ENCODE results near the gene NANP.
"Not testable (repeated sequence)": the region's sequence is repeated elsewhere in the genome, so short reads cannot be mapped to it uniquely, and the experiment has no call there.

NANP gene

DNA sequence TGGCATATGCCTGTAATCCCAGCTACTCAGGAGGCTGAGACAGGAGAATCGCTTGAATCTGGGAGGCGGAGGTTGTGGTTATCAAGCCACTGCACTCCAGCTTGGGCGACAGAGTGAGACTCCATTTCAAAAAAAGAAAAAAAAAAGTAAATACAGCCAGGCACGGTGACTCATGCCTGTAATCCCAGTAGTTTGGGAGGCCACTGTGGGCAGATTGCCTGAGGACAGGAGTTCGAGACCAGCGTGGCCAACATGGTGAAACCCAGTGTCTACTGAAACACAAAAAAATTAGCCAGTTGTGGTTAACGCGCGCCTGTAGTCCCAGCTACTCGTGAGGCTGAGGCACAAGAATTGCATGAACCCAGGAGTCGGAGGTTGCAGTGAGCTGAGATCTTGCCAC is 36.9 kb downstream of the NANP start:
- WGBS, result 90% methylated on average over 11 of the region's 11 CpGs
- H3K27me3 ChIP-seq (ENCODE audit: insufficient read depth, low read length), result no peaks in the 10 kb centered on the region
- H3K27ac ChIP-seq (ENCODE audit: low read depth, low read length), result no peak overlapping the region
- H3K9me3 ChIP-seq (ENCODE audit: insufficient read depth, low read depth, low read length), result no peaks in the 10 kb centered on the region
- no peaks in the 10 kb centered on the region for H3K4me1 ChIP-seq (ENCODE audit: insufficient read depth, low read length)
- H3K36me3 ChIP-seq (ENCODE audit: insufficient read depth, low read length), result no peaks in the 10 kb centered on the region
- H3K9ac ChIP-seq (ENCODE audit: low read depth, low read length), result no peak overlapping the region
- H3K4me3 ChIP-seq (ENCODE audit: low read length), result no peak overlapping the region

DNA sequence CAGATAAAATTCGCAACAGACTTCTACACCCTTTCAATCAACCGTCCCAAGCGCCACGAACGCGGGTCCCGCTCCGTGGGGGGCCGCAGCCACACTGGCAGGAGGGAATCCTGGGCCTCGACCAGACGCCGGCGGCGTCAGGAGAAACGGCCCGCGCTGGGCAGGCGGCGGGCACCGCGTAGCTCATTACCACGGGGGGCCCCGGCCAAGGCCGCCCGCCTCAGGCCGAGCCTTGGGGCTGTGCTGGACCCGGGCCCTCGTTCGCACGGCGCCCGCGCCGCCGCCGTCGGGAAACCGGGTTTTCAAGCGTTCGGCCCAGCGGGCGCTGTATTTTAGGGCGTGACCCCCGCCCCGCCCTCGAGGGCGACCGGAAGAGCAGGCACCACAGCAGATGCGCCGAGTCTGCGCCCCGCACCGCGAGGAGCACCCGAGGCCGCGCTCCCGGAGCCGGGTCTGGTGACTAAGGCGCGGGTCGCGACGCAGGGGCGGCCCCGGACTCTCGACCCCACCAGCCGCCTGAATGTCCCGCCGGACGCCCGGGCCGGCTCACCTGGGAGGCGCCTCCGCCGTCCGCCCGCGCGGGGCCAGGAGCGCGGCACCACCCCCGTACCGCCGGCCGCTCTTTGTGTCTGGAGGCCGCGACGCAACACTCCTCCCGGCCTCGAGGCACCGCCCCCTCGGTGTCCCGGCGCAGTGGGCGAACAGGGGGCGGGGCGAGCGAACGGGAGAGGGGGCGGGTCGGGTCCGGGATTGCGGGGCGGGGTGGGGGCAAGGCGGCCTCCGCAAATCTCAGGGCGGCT is 38.7 kb downstream of the NANP start, which contains the start of gene NINL:
NINL (minus strand) TSS at position 627 of the 800 bp plus-strand sequence. CDS start 58,944 bp downstream, outside the sequence.
- no peaks in the 10 kb centered on the region for H3K27me3 ChIP-seq (ENCODE audit: insufficient read depth, low read length)
- WGBS, result under 1% methylated on average over 108 of the region's 108 CpGs
- peak within 1 kb of the TSS; percentile 94 for H3K27ac ChIP-seq (ENCODE audit: low read depth, low read length)
- no peaks in the 10 kb centered on the region for H3K4me1 ChIP-seq (ENCODE audit: insufficient read depth, low read length)
- H3K4me3 ChIP-seq (ENCODE audit: low read length), result peak within 1 kb of the TSS; percentile 74
- peaks cover 8% of the 10 kb centered on the region; the same call in 1 of the 2 replicates for H3K36me3 ChIP-seq (ENCODE audit: insufficient read depth, low read length)
- H3K9ac ChIP-seq (ENCODE audit: low read depth, low read length), result peak within 1 kb of the TSS; percentile 87
- no peaks in the 10 kb centered on the region for H3K9me3 ChIP-seq (ENCODE audit: insufficient read depth, low read depth, low read length)

DNA sequence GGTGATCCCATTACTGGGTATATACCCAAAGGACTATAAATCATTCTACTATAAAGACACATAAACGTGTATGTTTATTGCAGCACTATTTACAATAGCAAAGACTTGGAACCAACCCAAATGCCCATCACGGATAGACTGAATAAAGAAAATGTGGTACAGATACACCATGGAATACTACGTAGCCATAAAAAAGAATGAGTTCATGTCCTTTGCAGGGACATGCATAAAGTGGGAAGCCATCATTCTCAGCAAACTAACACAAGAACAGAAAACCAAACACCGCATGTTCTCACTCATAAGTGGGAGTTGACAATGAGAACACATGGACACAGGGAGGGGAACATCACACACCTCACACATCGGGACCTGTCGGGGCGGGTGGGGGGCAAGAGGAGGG is 40.2 kb downstream of the NANP start:
- H3K9me3 ChIP-seq (ENCODE audit: insufficient read depth, low read depth, low read length); H3K27me3 ChIP-seq (ENCODE audit: insufficient read depth, low read length); H3K27ac ChIP-seq (ENCODE audit: low read depth, low read length); H3K9ac ChIP-seq (ENCODE audit: low read depth, low read length); H3K4me3 ChIP-seq (ENCODE audit: low read length): not testable (repeated sequence)
- H3K4me1 ChIP-seq (ENCODE audit: insufficient read depth, low read length), result peaks cover 11% of the 10 kb centered on the region; the same call in 1 of the 2 replicates
- 96% methylated on average over 4 of the region's 7 CpGs for WGBS
- peaks cover 13% of the 10 kb centered on the region; the same call in 1 of the 2 replicates for H3K36me3 ChIP-seq (ENCODE audit: insufficient read depth, low read length)

DNA sequence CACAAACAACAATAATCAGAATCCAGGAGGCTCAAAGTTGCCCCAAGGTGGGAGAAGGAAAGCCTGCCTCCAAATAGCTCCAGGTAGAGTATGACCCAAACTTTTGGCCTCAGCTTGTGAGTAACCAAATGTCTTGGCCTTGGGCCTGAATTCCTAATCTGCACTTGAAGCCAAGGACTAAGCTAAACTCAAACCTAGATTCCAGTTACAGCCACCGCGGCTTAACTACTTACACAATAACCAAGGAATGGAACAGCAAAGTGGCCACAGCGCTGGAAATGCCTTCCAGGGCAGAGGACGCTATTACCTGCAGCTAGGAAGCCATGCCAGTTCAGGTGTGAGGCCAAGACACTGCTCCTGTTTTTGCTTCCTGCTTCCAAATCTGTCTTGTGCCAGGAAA is 43.1 kb downstream of the NANP start:
- no peak overlapping the region for H3K27ac ChIP-seq (ENCODE audit: low read depth, low read length)
- H3K4me3 ChIP-seq (ENCODE audit: low read length), result no peak overlapping the region
- peaks cover 11% of the 10 kb centered on the region; the same call in 1 of the 2 replicates for H3K4me1 ChIP-seq (ENCODE audit: insufficient read depth, low read length)
- no peak overlapping the region for H3K9ac ChIP-seq (ENCODE audit: low read depth, low read length)
- H3K27me3 ChIP-seq (ENCODE audit: insufficient read depth, low read length), result no peaks in the 10 kb centered on the region
- WGBS, result 85% methylated on average over 4 of the region's 4 CpGs
- H3K9me3 ChIP-seq (ENCODE audit: insufficient read depth, low read depth, low read length), result no peaks in the 10 kb centered on the region
- peaks cover 13% of the 10 kb centered on the region; the same call in 1 of the 2 replicates for H3K36me3 ChIP-seq (ENCODE audit: insufficient read depth, low read length)

DNA sequence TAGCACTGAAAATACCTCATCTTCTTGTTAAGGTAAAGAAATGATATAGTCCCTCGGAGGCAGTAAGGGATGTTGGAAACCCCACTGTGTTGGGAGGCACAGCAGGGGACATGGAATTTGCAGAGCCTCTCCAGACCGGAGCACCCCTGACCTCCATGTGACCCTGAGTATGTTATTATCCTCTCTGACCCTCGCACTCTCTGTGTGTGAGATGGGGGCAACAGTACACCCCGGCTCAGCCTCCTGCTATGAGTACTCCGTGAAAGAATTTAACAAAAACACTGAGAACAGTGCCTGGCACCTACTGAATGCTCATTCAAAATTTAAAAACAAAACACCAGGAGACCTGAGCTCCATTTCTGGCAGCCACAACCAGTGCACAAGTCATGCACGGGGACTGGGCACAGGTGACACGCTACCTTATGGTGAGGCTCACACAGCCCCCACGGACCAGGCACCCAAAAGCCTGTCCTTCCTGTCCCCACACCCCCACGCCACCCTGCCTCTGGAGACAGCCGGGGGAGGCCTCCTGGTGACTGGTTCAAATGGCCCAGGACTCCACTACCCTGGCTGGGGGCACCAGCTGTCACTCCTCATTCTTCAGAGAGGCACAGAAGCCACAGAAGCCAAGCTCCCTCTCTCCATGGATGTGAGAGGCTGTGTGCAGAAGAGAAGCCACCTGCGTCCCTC is 44.6 kb downstream of the NANP start:
- Histone ChIP-seq H3K27ac (ENCODE audit: low read depth, low read length) (no peak overlapping the region), H3K36me3 (ENCODE audit: insufficient read depth, low read length) (peaks cover 13% of the 10 kb centered on the region; the same call in 1 of the 2 replicates), H3K4me3 (ENCODE audit: low read length) (no peak overlapping the region), H3K9ac (ENCODE audit: low read depth, low read length) (no peak overlapping the region), H3K27me3 (ENCODE audit: insufficient read depth, low read length) (no peaks in the 10 kb centered on the region), H3K9me3 (ENCODE audit: insufficient read depth, low read depth, low read length) (no peaks in the 10 kb centered on the region), H3K4me1 (ENCODE audit: insufficient read depth, low read length) (peaks cover 11% of the 10 kb centered on the region; the same call in 1 of the 2 replicates)
- WGBS, result 67% methylated on average over 11 of the region's 11 CpGs

DNA sequence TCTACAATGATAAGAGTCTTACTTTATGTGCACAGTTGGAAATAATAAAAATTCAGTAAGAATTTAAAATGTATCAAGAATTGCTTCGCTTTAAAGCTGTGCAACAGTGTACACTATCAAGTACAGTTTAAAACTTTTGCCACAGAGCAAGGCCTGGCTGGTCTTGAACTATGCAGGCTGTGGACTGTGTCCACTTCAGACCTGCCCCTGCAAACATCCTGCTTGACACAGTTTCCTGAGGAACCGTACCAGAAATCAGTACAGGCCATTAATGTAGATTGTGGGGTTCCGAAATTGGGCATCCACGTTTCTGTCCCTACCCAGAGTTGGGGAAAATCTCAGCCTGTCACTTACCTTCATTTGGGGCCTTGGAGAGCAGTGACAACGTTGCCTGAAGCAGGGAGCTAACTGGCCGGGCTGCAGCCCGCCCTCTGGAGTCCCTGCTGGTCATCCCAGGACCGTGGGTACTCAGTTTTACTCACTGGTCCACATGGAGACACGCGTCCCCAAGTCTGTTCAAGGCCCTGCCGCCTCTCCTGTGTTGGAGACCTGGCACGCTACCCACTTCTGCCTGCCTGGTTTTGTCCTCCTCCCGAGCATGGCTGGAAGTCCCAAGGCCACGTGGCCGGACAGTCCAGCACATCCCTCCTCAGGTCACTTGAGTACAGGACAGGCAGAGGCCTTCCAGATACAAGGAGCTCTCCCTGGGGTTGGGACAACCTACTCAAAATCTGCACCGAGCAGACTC is 46.9 kb downstream of the NANP start:
- Histone ChIP-seq H3K27me3 (ENCODE audit: insufficient read depth, low read length) (no peaks in the 10 kb centered on the region), H3K36me3 (ENCODE audit: insufficient read depth, low read length) (peaks cover 13% of the 10 kb centered on the region; the same call in 1 of the 2 replicates), H3K9ac (ENCODE audit: low read depth, low read length) (no peak overlapping the region), H3K27ac (ENCODE audit: low read depth, low read length) (no peak overlapping the region), H3K9me3 (ENCODE audit: insufficient read depth, low read depth, low read length) (no peaks in the 10 kb centered on the region), H3K4me3 (ENCODE audit: low read length) (no peak overlapping the region), H3K4me1 (ENCODE audit: insufficient read depth, low read length) (peaks cover 14% of the 10 kb centered on the region; the same call in 1 of the 2 replicates)
- 95% methylated on average over 15 of the region's 16 CpGs for WGBS

DNA sequence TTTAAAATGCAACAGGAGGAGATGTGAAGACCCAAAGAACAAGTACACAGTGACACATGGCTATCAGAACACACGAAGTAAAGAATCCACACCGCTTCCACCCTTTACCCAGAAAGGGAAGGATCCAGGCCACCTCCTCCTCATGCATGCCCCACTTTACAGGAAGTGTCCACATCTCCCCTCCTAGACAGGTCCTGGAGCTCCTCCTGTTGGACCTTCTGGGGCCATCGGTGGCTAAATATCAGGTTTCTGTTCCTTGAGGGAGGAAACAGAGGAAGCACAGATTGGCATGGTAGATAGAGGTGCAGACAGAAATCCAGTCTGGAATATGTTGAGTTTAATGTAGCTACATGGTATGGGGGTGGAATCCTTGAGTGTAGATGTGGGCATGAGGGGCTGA is 49.4 kb downstream of the NANP start:
- Histone ChIP-seq H3K4me1 (ENCODE audit: insufficient read depth, low read length) (peaks cover 11% of the 10 kb centered on the region; the same call in 1 of the 2 replicates), H3K27me3 (ENCODE audit: insufficient read depth, low read length) (no peaks in the 10 kb centered on the region), H3K9me3 (ENCODE audit: insufficient read depth, low read depth, low read length) (no peaks in the 10 kb centered on the region), H3K9ac (ENCODE audit: low read depth, low read length) (no peak overlapping the region), H3K27ac (ENCODE audit: low read depth, low read length) (no peak overlapping the region), H3K4me3 (ENCODE audit: low read length) (no peak overlapping the region), H3K36me3 (ENCODE audit: insufficient read depth, low read length) (0 out of 2 replicates have a peak, but pooled peaks cover 7% of the 10 kb centered on the region)
- WGBS, result 87% methylated on average over 3 of the region's 3 CpGs

DNA sequence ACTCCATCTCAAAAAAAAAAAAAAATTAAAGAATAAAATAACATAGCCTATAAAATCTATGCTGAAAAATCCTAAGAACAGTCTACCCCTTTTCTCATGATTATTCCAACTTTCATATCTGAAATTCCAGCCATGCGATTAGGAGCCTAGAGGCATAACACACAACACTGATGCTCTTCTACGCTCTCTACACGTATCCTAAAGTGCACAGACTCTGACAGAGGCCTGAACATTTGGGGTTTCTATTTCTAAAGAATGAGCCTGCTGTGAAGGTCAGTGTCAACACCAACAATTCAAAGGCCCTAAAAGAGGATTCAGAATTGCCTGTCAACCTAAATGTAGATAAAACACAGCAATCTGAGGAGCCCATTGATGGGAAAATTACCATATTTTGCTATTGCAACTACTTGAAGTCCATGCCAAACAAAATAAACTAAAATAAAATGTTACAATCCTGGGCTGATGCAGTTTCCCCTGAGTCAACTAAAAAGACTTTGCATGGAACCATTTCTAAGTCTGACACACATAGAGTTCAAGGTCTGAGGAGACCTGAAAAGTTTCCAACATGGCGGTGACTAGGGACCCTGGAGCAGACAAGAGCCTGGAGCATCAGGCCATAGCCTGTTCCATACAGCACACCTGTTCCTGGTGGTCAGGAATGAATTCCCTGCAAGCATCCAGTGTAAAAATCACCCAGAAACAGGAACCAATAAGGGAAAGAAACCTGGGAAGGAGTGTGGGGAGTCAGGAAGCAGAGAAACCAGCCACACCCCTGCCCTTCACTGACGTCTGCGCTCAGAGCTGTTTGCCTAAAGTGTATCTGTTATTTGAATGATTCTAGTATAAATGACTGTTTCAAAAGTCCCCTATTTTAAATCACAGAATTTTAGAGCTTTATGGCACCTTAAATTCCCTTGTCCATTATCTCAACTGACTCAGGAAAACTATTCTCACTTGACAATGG is 50.2 kb downstream of the NANP start:
- WGBS, result 88% methylated on average over 4 of the region's 6 CpGs
- Histone ChIP-seq H3K4me1 (ENCODE audit: insufficient read depth, low read length) (0 out of 2 replicates have a peak, but pooled peaks cover 4% of the 10 kb centered on the region), H3K9ac (ENCODE audit: low read depth, low read length) (no peak overlapping the region), H3K27me3 (ENCODE audit: insufficient read depth, low read length) (no peaks in the 10 kb centered on the region), H3K36me3 (ENCODE audit: insufficient read depth, low read length) (0 out of 2 replicates have a peak, but pooled peaks cover 3% of the 10 kb centered on the region), H3K9me3 (ENCODE audit: insufficient read depth, low read depth, low read length) (no peaks in the 10 kb centered on the region), H3K4me3 (ENCODE audit: low read length) (no peak overlapping the region), H3K27ac (ENCODE audit: low read depth, low read length) (no peak overlapping the region)

DNA sequence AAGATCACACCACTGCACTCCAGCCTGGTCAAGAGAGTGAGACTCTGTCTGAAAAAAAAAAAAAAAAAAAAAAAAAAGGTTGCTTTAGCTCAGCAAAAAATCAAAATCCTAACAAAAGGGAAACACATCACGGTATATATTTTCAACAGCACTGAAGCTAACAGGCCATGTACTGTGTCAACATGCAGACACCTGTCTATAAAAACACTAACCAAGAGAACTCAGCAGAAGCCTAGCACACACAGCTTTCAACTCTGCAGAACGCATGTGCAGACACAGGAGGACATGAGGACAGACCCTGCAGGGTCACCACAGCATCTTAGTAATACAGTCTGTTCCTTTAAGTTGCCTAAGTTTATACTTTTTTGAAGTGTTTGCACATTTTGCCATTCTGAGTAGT is 52.0 kb downstream of the NANP start:
- 0 out of 2 replicates have a peak, but pooled peaks cover 3% of the 10 kb centered on the region for H3K36me3 ChIP-seq (ENCODE audit: insufficient read depth, low read length)
- 92% methylated on average over 2 of the region's 2 CpGs for WGBS
- no peak overlapping the region for H3K27ac ChIP-seq (ENCODE audit: low read depth, low read length)
- no peak overlapping the region for H3K4me3 ChIP-seq (ENCODE audit: low read length)
- no peaks in the 10 kb centered on the region for H3K9me3 ChIP-seq (ENCODE audit: insufficient read depth, low read depth, low read length)
- H3K27me3 ChIP-seq (ENCODE audit: insufficient read depth, low read length), result no peaks in the 10 kb centered on the region
- no peak overlapping the region for H3K9ac ChIP-seq (ENCODE audit: low read depth, low read length)
- H3K4me1 ChIP-seq (ENCODE audit: insufficient read depth, low read length), result 0 out of 2 replicates have a peak, but pooled peaks cover 7% of the 10 kb centered on the region

DNA sequence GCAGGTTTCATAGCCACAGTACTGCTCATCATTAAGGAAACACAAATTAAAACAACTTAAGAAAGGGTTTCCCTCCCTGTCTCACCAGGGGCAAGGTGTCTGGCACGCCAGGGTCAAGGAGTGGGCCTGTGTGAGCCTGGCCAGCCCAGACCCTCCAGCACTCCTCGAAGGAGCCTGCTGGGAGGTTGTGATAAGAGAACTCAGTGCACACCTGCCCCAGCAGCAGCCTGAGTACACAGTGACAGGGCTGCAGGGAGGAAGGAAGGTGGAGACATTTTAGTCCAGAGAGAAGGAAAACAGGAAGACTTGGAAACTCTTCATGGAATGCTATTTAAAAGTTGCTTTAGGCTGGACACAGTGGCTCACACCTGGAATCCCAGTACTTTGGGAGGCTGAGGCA is 52.6 kb downstream of the NANP start:
- Histone ChIP-seq H3K9me3 (ENCODE audit: insufficient read depth, low read depth, low read length) (no peaks in the 10 kb centered on the region), H3K36me3 (ENCODE audit: insufficient read depth, low read length) (0 out of 2 replicates have a peak, but pooled peaks cover 3% of the 10 kb centered on the region), H3K9ac (ENCODE audit: low read depth, low read length) (no peak overlapping the region), H3K4me3 (ENCODE audit: low read length) (no peak overlapping the region), H3K4me1 (ENCODE audit: insufficient read depth, low read length) (0 out of 2 replicates have a peak, but pooled peaks cover 7% of the 10 kb centered on the region), H3K27me3 (ENCODE audit: insufficient read depth, low read length) (no peaks in the 10 kb centered on the region), H3K27ac (ENCODE audit: low read depth, low read length) (0 out of 2 replicates have a peak overlapping the region, but pooled peaks have one; percentile 30)
- WGBS, result 93% methylated on average over 2 of the region's 2 CpGs

All from HUES64 (cell line).